Activated CD4-positive, alpha-beta T cell treated with anti-CD3 and anti-CD28 coated beads, Interleukin-2, amount 10 ng/mL, durations not matched to agents 24 days and 14 days (primary cell): ENCODE measurements around the gene NAB2. TPM values are rescaled to one million over a fixed set of nuclear protein-coding genes. Genes with fewer than 3 reads are reported as not detected.

Experiments used
- DNase-seq: peaks from one replicate; pipeline ENCODE4 v3.0.0; 2022
- H3K27ac Mint-ChIP-seq: one replicate; pipeline ENCODE4 v1.8.0; 2022; ENCODE audit warnings: mild to moderate bottlenecking, mixed read lengths
- H3K27me3 Mint-ChIP-seq: one replicate; pipeline ENCODE4 v1.8.0; 2022; ENCODE audit warnings: mixed read lengths
- H3K36me3 Mint-ChIP-seq: one replicate; pipeline ENCODE4 v1.8.0; 2022; ENCODE audit warnings: low read depth, mild to moderate bottlenecking, mixed read lengths
- H3K4me1 Mint-ChIP-seq: one replicate; pipeline ENCODE4 v1.8.0; 2021; ENCODE audit warnings: mixed read lengths
- H3K4me3 Mint-ChIP-seq: one replicate; pipeline ENCODE4 v1.8.0; 2022; ENCODE audit warnings: mild to moderate bottlenecking, moderate library complexity, mixed read lengths
- H3K9me3 Mint-ChIP-seq: one replicate; pipeline ENCODE4 v1.8.0; 2021; ENCODE audit warnings: mixed read lengths
- intact Hi-C: fragments of 100-400 bp; cut with micrococcal nuclease; formaldehyde crosslinking; loops from one replicate; pipeline ENCODE4 v1.15.1; 2023
- total RNA-seq: library from RNA; stranded (reverse); gene quantifications from 2 replicates; pipeline ENCODE4 v1.2.3, GENCODE V29; 2022

The NAB2 gene
- total RNA-seq, 1 donor from 2014 or later = 76.7 TPM

DNA sequence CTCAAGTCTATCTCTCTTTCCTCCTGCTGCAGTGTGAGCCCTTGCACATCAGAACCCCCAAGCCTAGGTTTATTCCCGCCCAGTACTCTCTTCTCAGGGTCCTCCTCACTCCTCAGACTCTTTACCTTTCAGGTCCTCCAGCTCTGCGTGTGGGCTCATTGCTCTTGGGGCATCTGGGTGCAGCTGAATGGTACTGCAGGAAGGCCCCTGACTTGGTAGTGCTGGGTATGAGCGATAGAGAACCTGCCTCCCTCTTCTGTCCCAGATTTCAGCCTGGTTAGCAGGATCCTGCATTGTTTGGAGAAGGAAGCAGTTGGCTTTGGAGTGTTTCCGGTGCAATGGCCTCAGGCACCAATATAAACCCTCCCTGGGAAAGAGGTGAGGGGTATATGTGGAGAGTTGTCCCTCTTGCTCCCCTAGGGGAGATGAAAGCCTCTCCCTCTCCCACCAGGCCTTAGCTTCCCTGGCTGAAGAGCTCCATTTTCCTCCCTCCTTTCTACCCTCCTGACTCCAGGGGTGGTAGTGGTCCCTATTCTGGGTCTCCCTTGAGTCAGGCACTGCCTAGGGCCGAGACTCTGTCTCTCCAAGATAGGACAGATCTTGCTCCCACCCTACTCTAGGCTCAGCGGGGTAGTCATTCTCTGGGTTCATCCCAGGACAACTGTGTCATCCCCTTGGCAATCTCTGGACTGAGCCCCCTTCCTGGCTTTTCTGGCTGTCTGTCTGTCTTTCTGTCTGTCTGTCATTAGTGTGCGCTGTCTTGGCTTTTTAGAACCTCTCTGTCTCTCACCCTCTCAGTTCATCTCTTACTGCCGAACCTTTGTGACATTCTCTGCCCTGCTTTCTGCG lies 43.2 kb downstream of the NAB2 start:
- intact Hi-C loops = no loop called here
- no peaks in the 10 kb centered on the region for H3K9me3 Mint-ChIP-seq
- DNase-seq = no peak
- H3K4me3 Mint-ChIP-seq = no peak overlapping the region
- no peaks in the 10 kb centered on the region for H3K36me3 Mint-ChIP-seq
- H3K27ac Mint-ChIP-seq = no peak overlapping the region
- peaks cover 6% of the 10 kb centered on the region for H3K4me1 Mint-ChIP-seq
- H3K27me3 Mint-ChIP-seq = peaks cover 31% of the 10 kb centered on the region

DNA sequence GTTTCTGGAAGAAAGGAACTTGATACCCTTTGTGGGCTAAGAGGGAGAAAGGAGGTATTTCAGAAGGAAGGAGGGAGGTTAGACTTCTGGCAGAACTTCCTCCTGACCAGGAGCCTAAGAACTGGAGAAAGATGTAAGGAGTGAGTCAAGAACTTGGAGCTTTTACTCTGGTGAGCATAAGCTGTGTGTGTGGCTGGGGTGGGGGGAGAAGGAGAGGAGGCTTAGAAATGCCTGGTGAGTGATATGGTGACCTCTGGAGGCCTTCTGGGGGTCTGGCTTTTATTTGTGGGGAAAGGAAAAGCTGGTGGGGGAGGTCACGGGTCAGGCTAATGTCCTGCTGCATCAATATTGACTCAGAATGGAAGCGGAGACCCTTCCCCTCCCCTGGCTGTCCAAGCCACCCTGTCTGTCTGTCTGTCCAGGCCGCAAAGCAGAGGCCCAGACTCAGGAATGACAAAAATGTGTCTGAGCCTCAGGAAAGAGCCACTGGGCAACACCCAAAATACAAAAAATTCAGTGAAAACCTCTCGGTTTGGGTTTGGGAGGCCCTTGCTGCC lies 44.2 kb downstream of the NAB2 start:
- H3K27me3 Mint-ChIP-seq = peaks cover 31% of the 10 kb centered on the region
- H3K36me3 Mint-ChIP-seq = no peaks in the 10 kb centered on the region

DNA sequence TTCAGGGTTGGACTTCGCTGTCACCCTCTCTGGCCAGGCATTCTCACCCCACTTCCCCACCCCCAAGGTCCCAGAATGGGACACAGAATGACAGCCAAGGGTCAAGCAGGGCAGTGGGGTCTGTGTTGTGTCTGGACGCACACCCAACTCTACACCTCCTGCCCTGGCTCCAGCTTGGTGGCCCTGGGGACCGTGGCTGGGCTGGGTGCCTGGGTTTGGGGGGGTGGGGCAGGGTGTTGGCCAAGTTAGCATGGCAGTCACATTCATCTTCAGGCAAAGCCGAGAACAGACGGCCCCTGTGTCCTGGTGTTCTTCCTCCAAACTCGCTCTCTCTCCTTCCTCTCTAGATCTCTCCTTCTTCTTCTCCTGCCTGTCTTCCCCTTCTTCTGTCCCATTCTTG lies 45.0 kb downstream of the NAB2 start:
- no peak overlapping the region for H3K27ac Mint-ChIP-seq
- no peak overlapping the region for H3K4me3 Mint-ChIP-seq
- intact Hi-C loops = no loop called here
- H3K9me3 Mint-ChIP-seq = no peaks in the 10 kb centered on the region
- no peaks in the 10 kb centered on the region for H3K36me3 Mint-ChIP-seq
- DNase-seq = no peak
- peaks cover 31% of the 10 kb centered on the region for H3K27me3 Mint-ChIP-seq
- H3K4me1 Mint-ChIP-seq = peaks cover 3% of the 10 kb centered on the region

More for the DNA sequence above, 44.2 kb downstream of the NAB2 start:
- Mint-ChIP-seq H3K4me1 (peaks cover 3% of the 10 kb centered on the region), H3K4me3 (no peak overlapping the region), H3K27ac (no peak overlapping the region), H3K9me3 (no peaks in the 10 kb centered on the region)
- DNase-seq = no peak
- intact Hi-C loops = no loop called here

DNA sequence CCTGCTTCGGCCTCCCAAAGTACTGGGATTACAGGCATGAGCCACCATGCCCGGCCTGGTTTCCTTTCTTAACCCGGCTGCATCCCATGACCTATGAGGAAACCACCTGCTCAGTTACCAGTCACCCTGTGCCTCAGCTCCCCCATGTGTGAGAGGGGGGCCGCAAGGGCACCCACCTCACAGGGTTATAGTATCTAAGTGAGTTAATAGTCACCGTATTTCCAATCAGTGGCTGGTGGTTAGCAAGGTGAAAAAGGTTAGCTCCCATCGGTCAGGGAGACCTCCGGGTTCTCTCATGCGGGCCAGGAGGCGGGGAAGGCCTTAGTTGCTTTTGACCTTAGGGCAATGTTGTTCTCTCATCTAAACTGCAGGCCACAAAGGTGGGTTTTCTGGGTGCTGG lies 46.0 kb downstream of the NAB2 start:
- no peak overlapping the region for H3K4me3 Mint-ChIP-seq
- H3K27ac Mint-ChIP-seq = no peak overlapping the region
- intact Hi-C loops = no loop called here

DNA sequence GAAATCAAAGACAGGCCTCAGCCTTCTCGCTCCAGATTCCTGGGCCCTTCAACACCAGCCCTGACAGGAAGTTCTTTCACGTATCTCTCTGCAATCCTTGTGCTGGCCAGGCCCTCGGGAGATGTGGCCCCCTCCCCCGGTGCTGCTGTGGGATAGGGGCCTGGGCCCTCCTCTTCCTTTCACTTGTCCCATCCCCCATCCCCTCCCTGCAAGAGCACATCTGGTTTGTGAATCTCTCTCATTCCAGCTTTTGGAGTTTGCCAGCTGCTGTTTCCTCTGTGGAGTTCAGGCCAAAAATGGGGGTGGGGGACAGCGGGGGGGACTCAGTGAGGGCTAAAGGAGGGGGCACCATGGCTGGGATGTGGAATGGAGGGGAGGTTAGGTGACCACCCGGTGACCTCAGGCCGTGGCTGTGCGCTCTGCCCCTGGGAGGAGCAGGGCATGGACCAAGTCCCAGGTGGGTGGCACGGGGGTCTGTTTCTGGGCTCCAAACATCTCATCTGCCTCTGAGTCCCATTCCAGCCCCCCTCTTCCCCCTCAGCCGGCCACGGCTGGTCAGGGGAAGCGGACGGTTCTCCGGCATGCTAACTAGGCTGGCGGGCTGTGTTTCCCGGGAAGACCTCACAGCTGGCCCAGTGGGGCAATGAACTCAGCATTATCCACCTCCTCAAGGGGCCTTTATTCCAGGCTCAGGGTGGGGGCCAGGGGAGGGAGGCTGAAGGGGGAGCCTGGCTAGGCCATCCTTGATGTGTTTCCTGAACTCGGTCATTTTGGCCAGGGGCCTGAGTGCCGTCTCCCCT lies 46.8 kb downstream of the NAB2 start:
- intact Hi-C loops = no loop called here
- DNase-seq = no peak
- Mint-ChIP-seq H3K36me3 (no peaks in the 10 kb centered on the region), H3K4me3 (no peak overlapping the region), H3K27ac (no peak overlapping the region), H3K4me1 (no peaks in the 10 kb centered on the region), H3K9me3 (no peaks in the 10 kb centered on the region), H3K27me3 (peaks cover 18% of the 10 kb centered on the region)

More for the DNA sequence above, 46.0 kb downstream of the NAB2 start:
- DNase-seq = no peak
- H3K9me3 Mint-ChIP-seq = no peaks in the 10 kb centered on the region
- H3K4me1 Mint-ChIP-seq = no peaks in the 10 kb centered on the region
- H3K36me3 Mint-ChIP-seq = no peaks in the 10 kb centered on the region
- H3K27me3 Mint-ChIP-seq = peaks cover 26% of the 10 kb centered on the region

DNA sequence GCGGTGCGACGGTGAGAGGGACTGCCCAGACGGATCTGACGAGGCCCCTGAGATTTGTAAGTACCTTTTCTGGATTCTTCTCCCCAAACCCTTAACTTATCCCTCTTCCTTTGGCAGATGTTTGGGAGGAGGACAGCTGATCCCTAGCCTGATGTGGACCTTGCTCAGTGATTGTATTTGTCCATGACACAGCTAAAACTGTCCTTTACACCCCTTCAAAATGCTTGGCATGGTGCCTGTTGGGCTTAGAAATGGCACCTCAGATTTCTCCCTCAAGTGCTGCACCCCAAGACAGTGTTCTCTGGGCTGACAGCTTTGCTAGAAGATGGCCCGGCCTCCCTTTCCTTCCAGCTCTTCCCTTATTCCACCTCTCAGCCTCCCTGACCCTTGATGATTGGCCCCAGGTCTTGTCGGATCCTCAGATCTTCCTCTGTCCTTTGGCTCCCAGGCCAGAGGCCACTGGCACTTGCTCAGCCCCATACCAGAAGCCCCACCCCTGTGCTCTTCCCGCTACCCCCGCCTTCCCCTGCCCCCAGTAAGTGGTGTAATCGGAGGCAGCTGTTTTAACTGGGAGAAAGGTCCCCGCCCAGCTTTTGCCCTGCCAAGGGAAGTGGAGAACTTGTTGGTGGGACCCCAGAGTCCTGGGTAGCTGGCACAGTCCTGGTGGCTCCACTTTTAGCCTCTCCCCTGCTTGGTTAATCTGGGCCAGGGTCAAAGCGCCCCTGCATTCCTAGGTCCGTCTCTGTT lies 49.8 kb downstream of the NAB2 start:
- no peak overlapping the region for H3K4me3 Mint-ChIP-seq

DNA sequence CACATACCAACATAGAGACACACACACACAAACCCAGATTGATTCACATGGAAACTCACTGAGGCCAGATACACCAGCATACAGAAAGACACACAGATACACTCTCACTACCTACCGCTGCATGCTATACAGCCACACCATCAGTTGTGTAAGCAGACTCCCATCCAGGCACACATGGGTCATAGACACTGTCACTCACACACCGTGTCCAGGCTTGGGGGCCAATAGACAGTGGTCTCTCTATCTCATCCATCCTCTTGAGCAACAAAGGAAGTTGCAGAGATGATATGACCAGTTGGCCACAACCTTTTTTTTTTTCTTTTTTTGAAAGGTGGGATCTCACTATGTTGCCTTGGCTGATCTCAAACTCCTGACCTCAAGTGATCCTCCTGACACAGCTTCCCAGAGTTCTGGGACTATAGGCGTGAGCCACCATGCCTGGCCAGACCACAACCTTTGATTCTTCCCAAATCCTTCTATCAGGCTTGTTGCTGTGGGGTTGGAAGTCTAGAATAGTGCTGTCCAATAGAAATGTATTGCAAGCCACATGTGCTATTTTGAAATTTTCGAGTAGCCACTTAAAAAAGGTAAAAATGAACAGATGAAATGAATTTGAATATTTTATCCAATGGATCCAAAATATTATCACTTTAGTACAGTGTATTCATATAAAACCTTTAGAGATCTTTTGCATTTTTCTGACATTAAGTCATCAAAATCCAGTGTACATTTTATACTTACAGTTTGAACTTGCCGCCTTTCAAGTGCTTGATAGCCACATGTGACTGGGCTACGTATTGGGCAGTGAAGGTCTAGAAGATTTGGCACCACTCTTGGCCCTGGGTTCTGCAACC lies 51.1 kb downstream of the NAB2 start:
- H3K27me3 Mint-ChIP-seq = no peaks in the 10 kb centered on the region
- no peaks in the 10 kb centered on the region for H3K36me3 Mint-ChIP-seq
- H3K4me1 Mint-ChIP-seq = no peaks in the 10 kb centered on the region
- intact Hi-C loops = no loop called here
- H3K4me3 Mint-ChIP-seq = no peak overlapping the region
- H3K27ac Mint-ChIP-seq = no peak overlapping the region
- no peaks in the 10 kb centered on the region for H3K9me3 Mint-ChIP-seq
- DNase-seq = no peak

More for the DNA sequence above, 49.8 kb downstream of the NAB2 start:
- Mint-ChIP-seq H3K9me3 (no peaks in the 10 kb centered on the region), H3K27me3 (no peaks in the 10 kb centered on the region), H3K4me1 (no peaks in the 10 kb centered on the region), H3K36me3 (no peaks in the 10 kb centered on the region), H3K27ac (no peak overlapping the region)
- intact Hi-C loops = no loop called here
- DNase-seq = no peak

DNA sequence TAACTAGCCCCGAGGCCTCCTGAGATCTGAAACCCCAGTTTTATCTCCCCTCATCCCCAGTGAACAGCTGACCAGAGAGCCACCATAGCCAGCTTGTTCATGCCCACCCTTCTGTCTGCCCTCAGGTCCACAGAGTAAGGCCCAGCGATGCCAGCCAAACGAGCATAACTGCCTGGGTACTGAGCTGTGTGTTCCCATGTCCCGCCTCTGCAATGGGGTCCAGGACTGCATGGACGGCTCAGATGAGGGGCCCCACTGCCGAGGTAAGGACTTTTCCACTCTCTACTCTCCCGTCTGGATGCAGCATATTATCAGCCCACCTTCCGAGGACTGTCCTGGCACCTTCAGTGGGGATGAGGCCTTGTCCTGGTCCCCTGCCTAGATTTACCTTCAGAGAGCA lies 52.3 kb downstream of the NAB2 start:
- H3K36me3 Mint-ChIP-seq = no peaks in the 10 kb centered on the region
- H3K4me1 Mint-ChIP-seq = no peaks in the 10 kb centered on the region
- no peak for DNase-seq
- H3K27ac Mint-ChIP-seq = no peak overlapping the region
- intact Hi-C loops = no loop called here
- no peaks in the 10 kb centered on the region for H3K27me3 Mint-ChIP-seq
- no peak overlapping the region for H3K4me3 Mint-ChIP-seq
- H3K9me3 Mint-ChIP-seq = no peaks in the 10 kb centered on the region

DNA sequence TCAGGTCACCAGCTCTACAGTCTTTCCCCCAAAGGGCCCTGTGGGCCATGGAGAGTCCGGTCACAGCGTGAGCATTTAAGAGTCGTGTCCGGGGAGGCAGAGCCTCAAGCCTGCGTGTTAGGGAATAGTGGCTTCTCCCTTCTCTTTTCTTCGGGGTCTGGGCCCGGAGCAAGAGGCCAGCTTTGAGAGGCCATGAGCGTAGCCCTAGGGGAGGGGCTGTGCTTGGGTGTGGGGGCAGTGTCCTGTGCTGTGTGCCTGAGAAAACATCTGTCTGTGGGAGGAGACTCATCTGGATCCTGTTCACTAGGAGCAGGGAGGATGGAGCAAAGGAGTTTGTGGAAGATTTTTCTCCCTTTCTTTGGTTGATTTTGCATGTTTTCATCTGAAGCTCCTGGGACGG lies 53.2 kb downstream of the NAB2 start:
- Mint-ChIP-seq H3K27ac (no peak overlapping the region), H3K4me1 (no peaks in the 10 kb centered on the region), H3K9me3 (no peaks in the 10 kb centered on the region), H3K4me3 (no peak overlapping the region), H3K36me3 (no peaks in the 10 kb centered on the region), H3K27me3 (no peaks in the 10 kb centered on the region)
- no peak for DNase-seq
- intact Hi-C loops = no loop called here

DNA sequence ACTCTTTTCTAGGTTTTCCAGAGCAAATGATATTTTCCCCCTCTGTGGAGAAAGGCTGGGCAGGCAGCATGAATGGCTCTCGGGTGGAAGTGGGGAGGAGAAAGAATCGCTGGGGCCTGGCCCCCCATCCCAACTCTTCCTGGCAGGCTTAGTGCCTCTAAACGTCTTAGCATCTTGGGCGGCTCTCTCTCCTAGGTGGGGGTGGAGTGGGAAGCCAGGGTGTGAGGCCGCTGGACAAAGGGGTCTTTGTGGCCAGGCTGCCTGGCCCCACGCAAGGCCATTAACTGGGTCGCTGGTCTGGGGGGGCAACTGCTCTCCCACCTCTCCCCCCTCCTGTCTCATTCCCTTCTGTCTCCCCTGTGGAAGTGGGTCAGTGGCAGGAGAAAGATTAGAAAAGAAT lies 53.8 kb downstream of the NAB2 start:
- H3K9me3 Mint-ChIP-seq = no peaks in the 10 kb centered on the region
- H3K4me1 Mint-ChIP-seq = no peaks in the 10 kb centered on the region
- H3K36me3 Mint-ChIP-seq = no peaks in the 10 kb centered on the region
- no peak for DNase-seq
- H3K27ac Mint-ChIP-seq = no peak overlapping the region
- intact Hi-C loops = no loop called here
- no peaks in the 10 kb centered on the region for H3K27me3 Mint-ChIP-seq
- no peak overlapping the region for H3K4me3 Mint-ChIP-seq

DNA sequence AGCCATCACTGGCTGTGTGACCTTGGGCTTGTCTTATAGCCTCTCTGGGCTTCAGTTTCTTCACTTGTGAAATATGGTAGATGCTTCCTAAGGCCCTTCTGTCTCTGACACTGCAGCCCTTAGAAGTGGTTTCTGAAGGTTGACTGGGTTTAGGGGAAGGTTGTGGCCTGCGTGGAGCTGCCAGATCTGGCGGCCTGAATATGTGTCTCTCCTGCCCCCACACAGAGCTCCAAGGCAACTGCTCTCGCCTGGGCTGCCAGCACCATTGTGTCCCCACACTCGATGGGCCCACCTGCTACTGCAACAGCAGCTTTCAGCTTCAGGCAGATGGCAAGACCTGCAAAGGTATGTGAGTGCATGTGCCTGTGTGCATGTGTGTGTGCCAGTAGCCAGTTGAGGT lies 54.5 kb downstream of the NAB2 start:
- H3K27ac Mint-ChIP-seq = no peak overlapping the region
- intact Hi-C loops = no loop called here
- no peaks in the 10 kb centered on the region for H3K9me3 Mint-ChIP-seq
- H3K4me1 Mint-ChIP-seq = no peaks in the 10 kb centered on the region
- no peaks in the 10 kb centered on the region for H3K27me3 Mint-ChIP-seq
- DNase-seq = no peak
- H3K4me3 Mint-ChIP-seq = no peak overlapping the region
- H3K36me3 Mint-ChIP-seq = no peaks in the 10 kb centered on the region
